Mucosa of rectum (tissue), 2 donors: ENCODE data around the gene TMEM51.

ENCODE experiments used
- H3K27ac ChIP-seq, 2 donors: one replicate each; pipeline ENCODE4 v1.7.0; 2013; ENCODE audit warnings: inconsistent platforms in 2 of 2, low read depth in 2 of 2, low read length in 2 of 2
- H3K27me3 ChIP-seq, 2 donors: one replicate each; pipeline ENCODE4 v1.7.0; 2013; ENCODE audit warnings: low read length in 2 of 2; ENCODE audit not compliant: control insufficient read depth in 2 of 2, insufficient read depth in 2 of 2
- H3K36me3 ChIP-seq, 2 donors: one replicate each; pipeline ENCODE4 v1.7.0; 2013; ENCODE audit warnings: low read length in 2 of 2; ENCODE audit not compliant: control insufficient read depth in 2 of 2, insufficient read depth in 2 of 2
- H3K4me1 ChIP-seq, 2 donors: one replicate each; pipeline ENCODE4 v1.7.0; 2013; ENCODE audit warnings: low read length in 2 of 2, mild to moderate bottlenecking in 1 of 2; ENCODE audit not compliant: control insufficient read depth in 2 of 2, insufficient read depth in 2 of 2
- H3K4me3 ChIP-seq, 2 donors: one replicate each; pipeline ENCODE4 v1.7.0; 2013; ENCODE audit warnings: low read length in 2 of 2
- H3K9ac ChIP-seq, 2 donors: one replicate each; pipeline ENCODE4 v1.7.0; 2013; ENCODE audit warnings: low read length in 2 of 2, low read depth in 1 of 2, mild to moderate bottlenecking in 1 of 2
- H3K9me3 ChIP-seq, 2 donors: one replicate each; pipeline ENCODE4 v1.7.0; 2013; ENCODE audit warnings: low read length in 2 of 2; ENCODE audit not compliant: control insufficient read depth in 2 of 2
- donor health status: healthy.
- donor health status: Normal muscosa, but diverticular disease.

The TMEM51 gene

GRCh38 chr1:15152318-15153183, 996 bp upstream of the TMEM51 start:
- no peaks in the 10 kb centered on the region for H3K27me3 ChIP-seq
- no peaks in the 10 kb centered on the region for H3K36me3 ChIP-seq
- peak overlapping the region; percentile 80 to 83 for H3K4me3 ChIP-seq
- peak overlapping the region; percentile 93 to 95 for H3K27ac ChIP-seq
- H3K4me1 ChIP-seq = peaks cover 16 to 20% of the 10 kb centered on the region in 2 donors
- H3K9ac ChIP-seq = peak overlapping the region; percentile 81 to 90
- no peaks in the 10 kb centered on the region for H3K9me3 ChIP-seq

- Histone ChIP-seq H3K9ac (peak overlapping the region; percentile 68 to 81), H3K36me3 (no peaks in the 10 kb centered on the region)
Observed at GRCh38 chr1:15153842-15154479, 414 bp downstream of the TMEM51 start.

GRCh38 chr1:15154480-15155036, 1.0 kb downstream of the TMEM51 start:
- Histone ChIP-seq H3K4me1 (peaks cover 16 to 20% of the 10 kb centered on the region in 2 donors), H3K27ac (peak overlapping the region; percentile 93 to 95), H3K9me3 (no peaks in the 10 kb centered on the region), H3K36me3 (no peaks in the 10 kb centered on the region), H3K4me3 (peak overlapping the region; percentile 80 to 83), H3K9ac (peak overlapping the region; percentile 49 to 81), H3K27me3 (no peaks in the 10 kb centered on the region)

More at GRCh38 chr1:15153842-15154479, 414 bp downstream of the TMEM51 start:
- peak overlapping the region; percentile 93 to 95 for H3K27ac ChIP-seq
- no peaks in the 10 kb centered on the region for H3K27me3 ChIP-seq
- H3K4me3 ChIP-seq = peak overlapping the region; percentile 80 to 83
- H3K4me1 ChIP-seq = peaks cover 16 to 20% of the 10 kb centered on the region in 2 donors
- no peaks in the 10 kb centered on the region for H3K9me3 ChIP-seq

- Histone ChIP-seq H3K36me3 (no peaks in the 10 kb centered on the region), H3K4me3 (peak overlapping the region; percentile 49 to 80), H3K27me3 (no peaks in the 10 kb centered on the region), H3K27ac (peak overlapping the region in 1 of 2 donors; percentile 25), H3K9ac (peak overlapping the region in 1 of 2 donors; percentile 81), H3K9me3 (no peaks in the 10 kb centered on the region), H3K4me1 (peaks cover 16 to 23% of the 10 kb centered on the region in 2 donors)
Observed at GRCh38 chr1:15155191-15155590, 1.6 kb downstream of the TMEM51 start.

GRCh38 chr1:15155888-15156741, 2.6 kb downstream of the TMEM51 start:
- no peaks in the 10 kb centered on the region for H3K9me3 ChIP-seq
- peaks cover 16 to 25% of the 10 kb centered on the region in 2 donors for H3K4me1 ChIP-seq
- no peak overlapping the region for H3K9ac ChIP-seq
- H3K27me3 ChIP-seq = no peaks in the 10 kb centered on the region
- H3K4me3 ChIP-seq = peak overlapping the region in 1 of 2 donors; percentile 10
- H3K27ac ChIP-seq = peak overlapping the region in 1 of 2 donors; percentile 25
- H3K36me3 ChIP-seq = no peaks in the 10 kb centered on the region

- no peaks in the 10 kb centered on the region for H3K27me3 ChIP-seq
- H3K36me3 ChIP-seq = no peaks in the 10 kb centered on the region
- no peaks in the 10 kb centered on the region for H3K9me3 ChIP-seq
- no peak overlapping the region for H3K4me3 ChIP-seq
- peaks cover 12 to 21% of the 10 kb centered on the region in 2 donors for H3K4me1 ChIP-seq
- H3K9ac ChIP-seq = no peak overlapping the region
- peak overlapping the region in 1 of 2 donors; percentile 25 for H3K27ac ChIP-seq
Observed at GRCh38 chr1:15156807-15157380, 3.3 kb downstream of the TMEM51 start.

GRCh38 chr1:15157524-15158399, 4.2 kb downstream of the TMEM51 start:
- H3K9ac ChIP-seq = no peak overlapping the region
- H3K27ac ChIP-seq = no peak overlapping the region
- H3K4me3 ChIP-seq = no peak overlapping the region
- no peaks in the 10 kb centered on the region for H3K36me3 ChIP-seq
- H3K27me3 ChIP-seq = no peaks in the 10 kb centered on the region
- H3K9me3 ChIP-seq = no peaks in the 10 kb centered on the region
- peaks cover 9 to 20% of the 10 kb centered on the region in 2 donors for H3K4me1 ChIP-seq

GRCh38 chr1:15158506-15159165, 5.1 kb downstream of the TMEM51 start:
- H3K4me1 ChIP-seq = peaks cover 9 to 18% of the 10 kb centered on the region in 2 donors
- H3K4me3 ChIP-seq = no peak overlapping the region
- H3K9me3 ChIP-seq = no peaks in the 10 kb centered on the region
- H3K36me3 ChIP-seq = no peaks in the 10 kb centered on the region
- H3K9ac ChIP-seq = no peak overlapping the region
- peak overlapping the region in 1 of 2 donors; percentile 7 for H3K27ac ChIP-seq
- H3K27me3 ChIP-seq = no peaks in the 10 kb centered on the region
